K562 (cell line): Measurements from ENCODE around the gene JUND. TPM values are rescaled to one million over a fixed set of nuclear protein-coding genes. Genes with fewer than 3 reads are reported as not detected.

Experiments
- ATAC-seq: fragments of 200-7000 bp; cut with Tn5 transposase; 3 replicates; pipeline ENCODE4 v1.9.1; 2020; ENCODE audit warnings: moderate library complexity
- BruUV-seq: library from RNA; stranded (reverse); fragments of 400-500 nt; replicated peaks from 2 replicates; lab custom pipeline; 2021; lab: Mats Ljungman, UMichigan
- CTCF ChIA-PET: fragments of 300-600 bp; formaldehyde crosslinking; extraction: SDS; loops from one replicate; lab custom pipeline; 2021; ENCODE audit warnings: low intra/inter-chr PET ratio; lab: Yijun Ruan, JAX
- POLR2A ChIA-PET: fragments of 300-600, 350-650 bp; sonication (Branson Sonifier 250); formaldehyde crosslinking; extraction: SDS; loops from one replicate; lab custom pipeline; 2021; ENCODE audit warnings: antibody characterized with exemption, inconsistent platforms; lab: Yijun Ruan, JAX
- DNase-seq, 4 experiments: peaks; one replicate each; pipeline versions ENCODE4 v3.0.0 to v3.0.0-alpha.2; 2011 to 2018; ENCODE audit warnings: low spot score in 3 of 4, mixed read lengths in 3 of 4; ENCODE audit errors: extremely low read depth in 1 of 4
- FAIRE-seq: peaks from 2 replicates; lab custom pipeline; 2011; peaks lifted over from hg19 to GRCh38; lab: Jason Lieb, UNC
- H2AFZ ChIP-seq: 2 replicates; pipeline ENCODE4 v1.6.0; 2011; ENCODE audit warnings: low read depth, low read length, control low read depth, inconsistent platforms
- H3K27ac ChIP-seq: fragments of 200-600 bp; 3 replicates; pipeline ENCODE4 v1.8.0; 2011; ENCODE audit warnings: low read depth, mild to moderate bottlenecking, control low read depth, inconsistent platforms, low read length, moderate library complexity, mixed read lengths; ENCODE audit errors: extremely low read depth
- H3K27me3 ChIP-seq, 2 experiments: fragments of 300-600 bp in 1 of 2; 2 replicates in 1 of 2; 3 replicates in 1 of 2; pipeline versions ENCODE4 v1.6.0 to v1.8.0; 2011; ENCODE audit warnings: inconsistent platforms in 2 of 2, low read length in 2 of 2, mild to moderate bottlenecking in 1 of 2, mixed read lengths in 1 of 2, moderate library complexity in 1 of 2; ENCODE audit not compliant: control insufficient read depth in 2 of 2, insufficient read depth in 2 of 2
- H3K36me3 ChIP-seq: fragments of 300-600 bp; 3 replicates; pipeline ENCODE4 v1.8.0; 2011; ENCODE audit warnings: mild to moderate bottlenecking, low read length, inconsistent platforms; ENCODE audit not compliant: control insufficient read depth, insufficient read depth
- H3K4me1 ChIP-seq, 2 experiments: fragments of 200-600 bp in 1 of 2; replicated peaks in 1 of 2; 2 replicates in 1 of 2; 3 replicates in 1 of 2; pipeline versions ENCODE4 v1.5.1 to v1.8.0; 2011; ENCODE audit warnings: inconsistent platforms in 2 of 2, low read length in 2 of 2, mild to moderate bottlenecking in 1 of 2, mixed read lengths in 1 of 2, moderate library complexity in 1 of 2; ENCODE audit not compliant: control insufficient read depth in 2 of 2, insufficient read depth in 2 of 2
- H3K4me2 ChIP-seq: 2 replicates; pipeline ENCODE4 v1.6.1; 2011; ENCODE audit warnings: low read length, control low read depth, inconsistent platforms, mixed read lengths; ENCODE audit not compliant: insufficient read depth
- H3K4me3 ChIP-seq: fragments of 200-600 bp; sonication (generic), shearing (Covaris generic); 2 replicates; pipeline ENCODE4 v1.5.1; 2016; ENCODE audit warnings: control low read depth, inconsistent platforms
- H3K79me2 ChIP-seq: fragments of 200-600 bp; 3 replicates; pipeline ENCODE4 v1.8.0; 2011; ENCODE audit warnings: low read length, inconsistent platforms; ENCODE audit not compliant: control insufficient read depth, insufficient read depth
- H3K9ac ChIP-seq, 2 experiments: 2 replicates each; pipeline versions ENCODE4 v1.6.0 to v1.6.1; 2011; ENCODE audit warnings: low read depth in 2 of 2, low read length in 2 of 2, control low read depth in 1 of 2, inconsistent platforms in 1 of 2, mild to moderate bottlenecking in 1 of 2, mixed read lengths in 1 of 2; ENCODE audit not compliant: insufficient read depth in 1 of 2
- H3K9me1 ChIP-seq: one replicate; pipeline ENCODE4 v1.6.0; 2011; ENCODE audit warnings: inconsistent platforms, mild to moderate bottlenecking, low read length, moderate library complexity; ENCODE audit not compliant: control insufficient read depth, insufficient read depth
- H3K9me3 ChIP-seq: replicated peaks from 2 replicates; pipeline ENCODE4 v1.5.1; 2011; ENCODE audit warnings: low read depth, low read length, inconsistent platforms; ENCODE audit not compliant: control insufficient read depth, insufficient read depth
- H4K20me1 ChIP-seq: replicated peaks from 2 replicates; pipeline ENCODE4 v1.6.1; 2011; ENCODE audit warnings: low read length, inconsistent platforms, mixed read lengths; ENCODE audit not compliant: control insufficient read depth, insufficient read depth
- ZKSCAN8 ChIP-seq: fragments of 200-800 bp; sonication (Bioruptor generic); IDR thresholded peaks from 2 replicates; pipeline ENCODE4 v1.6.1; 2016; ENCODE audit warnings: missing genetic modification characterization, missing compliant biosample characterization
- ZNF592 ChIP-seq: fragments of 450-650 bp; IDR thresholded peaks from 2 replicates; pipeline ENCODE4 v1.6.1; 2017; ENCODE audit warnings: antibody characterized with exemption, mild to moderate bottlenecking
- WGBS: fragments of 100-300 bp; shearing (Covaris generic); methylation state at CpG from one replicate; pipeline ENCODE4 v1.1.6; 2016; ENCODE audit warnings: low coverage, mixed read lengths; ENCODE audit not compliant: insufficient coverage; ENCODE audit errors: missing lambda C conversion rate; 5-methylcytosine and 5-hydroxymethylcytosine counted together
- in situ Hi-C: fragments of 300-500 bp; cut with MboI; formaldehyde crosslinking; loops from 4 replicates; pipeline ENCODE4 v1.15.0; 2018; ENCODE audit warnings: inconsistent platforms, mixed read lengths
- intact Hi-C: fragments of 100-400 bp; cut with micrococcal nuclease; formaldehyde crosslinking; loops from 2 replicates; pipeline ENCODE4 v1.14.2; 2022
- polyA plus RNA-seq, 8 experiments: library from polyadenylated mRNA; depleted of rRNA in 4 of 8; stranded (reverse) in 5 of 8; unstranded in 3 of 8; fragments of >200 nt; fragmentation: Nextera tagmentation in 2 of 8; fragmentation: Illumina TruSeq in 1 of 8; extraction: Ambion mirVana in 2 of 8; extraction: Trizol in 1 of 8; gene quantifications; 2 replicates each; pipeline versions ENCODE4 v1.2.1 to v1.2.3, GENCODE V29; 2011 to 2014; ENCODE audit warnings: inconsistent platforms in 1 of 8, missing spikeins in 1 of 8
- total RNA-seq, 7 experiments: library from RNA; depleted of rRNA in 6 of 7; stranded (reverse); fragments of >200 nt in 6 of 7; fragmentation: Illumina TruSeq in 2 of 7; extraction: Trizol in 2 of 7; gene quantifications; 2 replicates each; pipeline versions ENCODE4 v1.2.1 to v1.2.3, GENCODE V29; 2011 to 2021; ENCODE audit warnings: low replicate concordance in 1 of 7

JUND gene
- total and polyA plus RNA-seq, 9 of the 15 experiments (the other 6 are each of a cell fraction or from before 2014, with no cell fraction given) = 6.4 to 286 (median 42.3) TPM

- no TSS peak for BruUV-seq
Measured at GRCh38 chr19:18287836-18288772, 6.7 kb upstream of the JUND start.

More at GRCh38 chr19:18287836-18288772, 6.7 kb upstream of the JUND start:
- Histone ChIP-seq H3K9me3 (no peaks in the 10 kb centered on the region), H3K27ac (no peak overlapping the region)
- TF ChIP-seq ZNF592 = no peak
- TF ChIP-seq ZKSCAN8 = 0 out of 2 replicates have a peak, but pooled peaks have one; percentile 51
- TF ChIP-seq, all 486 proteins: peak for 1
- CTCF ChIA-PET = no interaction called here
- Histone ChIP-seq H3K4me3 (no peak overlapping the region), H2AFZ (no peak overlapping the region), H3K4me1 (peaks cover 22 to 56% of the 10 kb centered on the region in 2 experiments), H3K79me2 (peaks cover 12% of the 10 kb centered on the region; the same call in 2 of the 3 replicates), H3K9ac (peak overlapping the region in 1 of 2 experiments; percentile 74; a peak in 2 of 4 replicates), H3K27me3 (no peaks in the 10 kb centered on the region), H3K9me1 (no peaks in the 10 kb centered on the region), H3K4me2 (no peak overlapping the region), H3K36me3 (no peaks in the 10 kb centered on the region), H4K20me1 (no peaks in the 10 kb centered on the region)
- POLR2A ChIA-PET = interaction anchor here (0.6 to 0.8 kb wide), 2 partner anchors 10 to 143 kb away, joined by 3 to 4 read pairs; no protein-coding TSS in a partner anchor
- DNase-seq = no peak
- no peak for FAIRE-seq
- no peak for ATAC-seq
- intact Hi-C loops (no loop called here), in situ Hi-C loops (no loop called here)
- 87% methylated on average over 17 of the region's 26 CpGs for WGBS
